Pancreas (tissue), 10 donors: Measurements from ENCODE around the gene MSLN. TPM values are rescaled to one million over a fixed set of nuclear protein-coding genes. Genes with fewer than 3 reads are reported as not detected.

Source experiments
- ATAC-seq, 4 donors: fragments of 200-7000 bp; cut with Tn5 transposase; one replicate each; pipeline versions ENCODE4 v1.8.0 to v1.9.1; 2020; ENCODE audit warnings: mild to moderate bottlenecking in 4 of 4, moderate library complexity in 4 of 4
- DNase-seq, 6 donors: peaks; one replicate each; pipeline ENCODE4 v3.0.0-alpha.2; 2020
- FAIRE-seq: peaks from 2 replicates; lab custom pipeline; 2012; peaks lifted over from hg19 to GRCh38; lab: Jason Lieb, UNC
- H3K27ac ChIP-seq, 4 donors: fragments of 200-600 bp; sonication (generic); 1 replicate in 3 of 4; 2 replicates in 1 of 4; pipeline versions ENCODE4 v1.5.0 to v1.8.0; 2020
- H3K27me3 ChIP-seq, 4 donors: fragments of 200-600 bp; one replicate each; pipeline ENCODE4 v1.8.0; 2021
- H3K36me3 ChIP-seq, 3 donors: fragments of 200-600 bp; sonication (generic) in 1 of 3; one replicate each; pipeline versions ENCODE4 v1.5.0 to v1.8.0; 2020 to 2021
- H3K4me1 ChIP-seq, 3 donors: fragments of 200-600 bp; one replicate each; pipeline ENCODE4 v1.8.0; 2021
- H3K4me3 ChIP-seq, 4 donors: fragments of 200-600 bp; sonication (generic) in 2 of 4; one replicate each; pipeline versions ENCODE4 v1.5.0 to v1.8.0; 2020 to 2021
- H3K9me3 ChIP-seq, 4 donors: fragments of 200-600 bp; one replicate each; pipeline ENCODE4 v1.8.0; 2021
- CTCF ChIP-seq, 4 donors: fragments of 200-600 bp; sonication (generic) in 3 of 4; IDR thresholded peaks; one replicate each; pipeline versions ENCODE4 v1.5.0 to v1.8.0; 2021; ENCODE audit warnings: antibody characterized with exemption in 4 of 4
- WGBS, 2 donors: extraction: QIAGEN DNeasy Blood & Tissue Kit; methylation state at CpG; one replicate each; pipeline ENCODE4 v1.1.7; 2013; 5-methylcytosine and 5-hydroxymethylcytosine counted together
- intact Hi-C, 3 donors: fragments of 100-400 bp; cut with DNase I; formaldehyde crosslinking; loops; one replicate each; pipeline versions ENCODE4 v1.11.1 to v1.14.2; 2022
- polyA plus RNA-seq, 2 donors: library from polyadenylated mRNA; stranded (reverse); fragments of 200-250 nt; gene quantifications; one replicate each; pipeline ENCODE4 v1.2.3, GENCODE V29; 2013
- total RNA-seq, 6 donors: library from RNA; stranded (reverse); fragmentation: NEBNext Ultra II Directional in 4 of 6; extraction: Animal tissue kit (Norgen Biotek cat#: 25700) in 4 of 6; gene quantifications; one replicate each; pipeline versions ENCODE4 v1.2.1 to v1.2.4, GENCODE V29; 2021 to 2023
- donor health status: healthy with polysubstance abuse.
- donor health status: DM: no; HTN: no; CAD: no; lungs with moderate emphysema.
- donor health status: DM: no; HTN: no; CAD: no.
- donor health status: control.
- donor health status: control.
- donor health status: Bipolar disorder and iron deficiency.
- donor health status: DM: yes; HTN: yes; CAD: no.
- donor health status: DM: no; HTN: no; CAD: no.
- donor health status: DM: no; HTN: no; CAD: no.
- donor health status: DM: yes; HTN: yes; CAD: no.

Gene MSLN
- total and polyA plus RNA-seq, 8 donors = 0.35 to 4.6 (median 0.96) TPM; not detected in 1

GRCh38 chr16:714079-714478, 46.5 kb upstream of the MSLN start:
- peaks cover 0 to 10% (median 0%) of the 10 kb centered on the region in 4 donors for H3K27me3 ChIP-seq
- DNase-seq (no peak), ATAC-seq (no peak), FAIRE-seq (no peak)
- no peaks in the 10 kb centered on the region for H3K36me3 ChIP-seq
- intact Hi-C loops = loop anchor here in 2 of 3 donors (2.0 to 10.0 kb wide), 3 partner anchors 73 to 343 kb away; no protein-coding TSS in a partner anchor
- TF ChIP-seq CTCF (IDR thresholded peaks at IDR 0.05) = no peak
- H3K4me3 ChIP-seq = peak overlapping the region in 1 of 4 donors; percentile 38
- H3K27ac ChIP-seq = no peak overlapping the region
- peaks cover 0 to 13% (median 10%) of the 10 kb centered on the region in 3 donors for H3K4me1 ChIP-seq
- 73 to 81% methylated on average over 11 of the region's 11 CpGs for WGBS, 2 donors
- H3K9me3 ChIP-seq = no peaks in the 10 kb centered on the region

GRCh38 chr16:714558-715476, 45.7 kb upstream of the MSLN start, which contains the start of gene METRN:
TSS of gene METRN (plus strand) at chr16:715118. CDS start at chr16:715290, 172 bp downstream.
- Histone ChIP-seq H3K4me1 (peaks cover 3 to 17% (median 14%) of the 10 kb centered on the region in 3 donors), H3K27ac (peak within 1 kb of the TSS; percentile 36 to 60 (median 50)), H3K36me3 (no peaks in the 10 kb centered on the region), H3K4me3 (peak within 1 kb of the TSS; percentile 56 to 89 (median 68)), H3K9me3 (no peaks in the 10 kb centered on the region), H3K27me3 (peaks cover 0 to 10% (median 0%) of the 10 kb centered on the region in 4 donors)
- WGBS, 2 donors = 5 to 10% methylated on average over 41 to 108 of the region's 108 CpGs
- ATAC-seq (peak; percentile 78 to 91 (median 86)), FAIRE-seq (no peak), DNase-seq (peak; percentile 87 to 98 (median 94))
- TF ChIP-seq CTCF (IDR thresholded peaks at IDR 0.05) = no peak
- intact Hi-C loops = loop anchor here in 2 of 3 donors (2.0 to 10.0 kb wide), 3 partner anchors 72 to 342 kb away; no protein-coding TSS in a partner anchor

DNA sequence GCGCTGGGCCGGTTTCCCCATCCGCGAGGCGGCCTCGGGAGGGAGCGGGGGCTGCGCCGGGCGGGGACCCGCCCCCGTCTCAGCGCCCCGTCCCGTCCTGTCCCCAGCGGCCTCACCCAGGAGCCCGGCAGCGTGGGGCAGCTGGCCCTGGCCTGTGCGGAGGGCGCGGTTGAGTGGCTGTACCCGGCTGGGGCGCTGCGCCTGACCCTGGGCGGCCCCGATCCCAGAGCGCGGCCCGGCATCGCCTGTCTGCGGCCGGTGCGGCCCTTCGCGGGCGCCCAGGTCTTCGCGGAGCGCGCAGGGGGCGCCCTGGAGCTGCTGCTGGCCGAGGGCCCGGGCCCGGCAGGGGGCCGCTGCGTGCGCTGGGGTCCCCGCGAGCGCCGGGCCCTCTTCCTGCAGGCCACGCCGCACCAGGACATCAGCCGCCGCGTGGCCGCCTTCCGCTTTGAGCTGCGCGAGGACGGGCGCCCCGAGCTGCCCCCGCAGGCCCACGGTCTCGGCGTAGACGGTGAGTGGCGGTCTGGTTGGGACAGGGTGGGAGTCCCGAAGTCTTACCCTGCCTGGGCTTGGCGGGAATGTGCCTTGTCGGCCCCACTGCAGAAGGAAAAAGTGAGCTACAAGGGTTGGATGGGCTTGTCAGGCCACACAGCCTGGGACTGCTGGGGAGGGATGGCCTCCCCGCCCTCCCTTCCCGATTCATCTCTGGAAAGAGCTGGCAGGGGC, 44.9 kb upstream of the MSLN start:
- H3K4me1 ChIP-seq = peaks cover 6 to 23% (median 18%) of the 10 kb centered on the region in 3 donors
- intact Hi-C loops = loop anchor here in 2 of 3 donors (2.0 to 10.0 kb wide), 2 partner anchors 71 to 339 kb away; no protein-coding TSS in a partner anchor
- H3K27ac ChIP-seq = peak overlapping the region; percentile 36 to 60 (median 50)
- H3K36me3 ChIP-seq = no peaks in the 10 kb centered on the region
- DNase-seq (peak in 1 of 6 donors; percentile 78), ATAC-seq (peak in 3 of 4 donors; percentile 2 to 10 (median 3)), FAIRE-seq (no peak)
- peaks cover 0 to 9% (median 0%) of the 10 kb centered on the region in 4 donors for H3K27me3 ChIP-seq
- peak overlapping the region; percentile 56 to 89 (median 68) for H3K4me3 ChIP-seq
- WGBS, 2 donors = 3% methylated on average over 48 to 74 of the region's 74 CpGs
- H3K9me3 ChIP-seq = no peaks in the 10 kb centered on the region
- no peak for TF ChIP-seq CTCF (IDR thresholded peaks at IDR 0.05)

GRCh38 chr16:716200-716568, 44.4 kb upstream of the MSLN start:
- H3K27me3 ChIP-seq = peaks cover 0 to 4% (median 0%) of the 10 kb centered on the region in 4 donors
- H3K27ac ChIP-seq = peak overlapping the region; percentile 44 to 68 (median 52)
- ATAC-seq (peak in 2 of 4 donors; percentile 26 to 34), FAIRE-seq (no peak), DNase-seq (peak in 4 of 6 donors; percentile 68 to 83 (median 74))
- 12 to 15% methylated on average over 12 of the region's 12 CpGs for WGBS, 2 donors
- peaks cover 6 to 23% (median 18%) of the 10 kb centered on the region in 3 donors for H3K4me1 ChIP-seq
- H3K9me3 ChIP-seq = no peaks in the 10 kb centered on the region
- intact Hi-C loops = loop anchor here in 1 of 3 donors (10.0 kb wide), 1 partner anchor 339 kb away; no protein-coding TSS in a partner anchor
- peak overlapping the region in 3 of 4 donors; percentile 56 to 89 (median 67) for H3K4me3 ChIP-seq
- H3K36me3 ChIP-seq = no peaks in the 10 kb centered on the region
- no peak for TF ChIP-seq CTCF (IDR thresholded peaks at IDR 0.05)
